HG03025 (cell line): Measurements from ENCODE around the gene NXN.
"Not testable (repeated sequence)": the region's sequence is repeated elsewhere in the genome, so short reads cannot be mapped to it uniquely, and the experiment has no call there.

ENCODE experiments used
- ATAC-seq: cut with Tn5 transposase; IDR thresholded peaks from one replicate; pipeline ENCODE4 v1.9.1; 2021; ENCODE audit warnings: mild to moderate bottlenecking, moderate library complexity; ENCODE audit not compliant: unreplicated experiment, low FRiP score

Gene NXN

DNA sequence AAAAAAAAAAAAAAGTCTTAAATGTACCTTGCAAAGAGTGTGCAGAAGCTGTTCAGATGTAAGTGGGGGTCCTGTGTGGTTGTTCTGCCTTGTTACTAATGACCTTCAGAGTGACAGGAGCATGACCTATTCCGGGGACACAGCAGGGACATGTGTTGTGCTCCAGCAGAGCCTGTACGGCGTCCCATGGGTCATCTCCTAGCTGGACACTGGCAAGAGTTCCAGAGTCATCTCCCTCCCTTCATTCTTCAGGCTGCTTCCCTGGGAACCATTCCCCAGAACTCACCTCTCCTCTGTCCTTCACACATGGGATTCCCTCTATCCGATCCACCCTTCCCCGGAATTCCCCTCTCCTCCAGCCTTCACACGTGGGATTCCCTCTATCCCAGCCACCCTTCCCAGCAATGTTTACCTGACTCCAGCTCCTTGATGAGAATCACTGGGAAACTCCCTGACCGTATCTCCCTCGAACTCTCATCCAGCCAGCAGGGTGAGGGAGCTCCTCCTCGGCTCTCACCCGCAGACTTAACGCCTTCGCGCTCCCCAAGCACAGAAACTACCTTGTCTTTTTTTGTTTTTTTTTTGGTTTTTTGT is 111.6 kb downstream of the NXN start:
- no peak for ATAC-seq

DNA sequence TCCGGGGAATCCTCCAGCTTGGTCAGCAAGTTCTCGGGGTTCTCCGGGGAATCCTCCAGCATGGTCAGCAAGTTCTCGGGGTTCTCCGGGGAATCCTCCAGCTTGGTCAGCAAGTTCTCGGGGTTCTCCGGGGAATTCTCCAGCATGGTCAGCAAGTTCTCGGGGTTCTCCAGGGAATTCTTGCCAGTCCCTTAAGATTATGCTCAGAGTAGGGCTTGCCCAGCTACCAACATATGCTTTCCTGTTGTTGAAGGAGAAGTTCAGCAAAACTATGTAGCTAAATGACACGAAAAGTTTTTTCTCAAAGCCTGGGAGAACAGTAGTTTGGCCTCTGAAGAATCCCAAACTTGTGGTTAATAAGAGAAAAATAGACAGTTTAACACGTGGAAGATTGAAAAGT is 112.3 kb downstream of the NXN start:
- ATAC-seq, result not testable (repeated sequence)

DNA sequence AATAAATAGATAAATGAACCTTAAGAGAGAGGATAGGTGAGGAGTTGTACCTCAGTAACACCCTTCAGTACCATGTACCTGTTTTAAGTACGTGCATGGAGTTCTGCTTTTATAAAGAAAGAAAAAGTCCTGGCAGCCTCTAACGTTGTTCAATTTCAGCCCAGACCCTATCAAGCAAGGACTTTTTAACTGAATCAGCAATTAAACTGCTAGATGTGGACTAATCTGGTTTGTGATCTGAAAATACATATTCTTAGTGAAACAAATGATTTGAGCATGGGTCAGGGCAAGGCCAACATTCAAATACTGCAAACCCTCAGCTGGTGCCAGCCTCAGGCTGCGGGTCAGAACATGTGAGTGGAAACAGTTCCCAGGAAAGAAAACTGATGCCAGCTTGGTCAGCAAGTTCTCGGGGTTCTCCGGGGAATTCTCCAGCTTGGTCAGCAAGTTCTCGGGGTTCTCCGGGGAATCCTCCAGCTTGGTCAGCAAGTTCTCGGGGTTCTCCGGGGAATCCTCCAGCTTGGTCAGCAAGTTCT is 112.9 kb downstream of the NXN start:
- ATAC-seq, result no peak

DNA sequence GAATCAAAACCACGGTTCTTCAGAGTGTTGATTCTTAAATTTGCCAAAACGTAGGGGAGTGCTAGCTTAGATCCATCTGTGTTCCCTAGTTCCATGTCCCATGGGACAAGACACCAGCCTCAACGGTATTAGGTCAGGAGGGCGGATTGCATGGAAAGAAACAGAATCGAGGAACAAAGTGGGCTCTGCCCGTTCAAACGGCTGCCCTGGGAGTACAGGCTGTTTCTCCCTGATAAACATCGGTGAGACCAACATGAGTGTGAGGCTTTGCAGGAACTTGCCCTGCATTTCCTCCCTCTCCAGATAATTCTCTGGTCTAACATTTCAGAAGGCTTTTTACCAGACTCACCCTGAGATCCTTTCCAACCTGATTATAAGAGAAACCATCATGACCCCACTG is 115.3 kb downstream of the NXN start:
- ATAC-seq, result no peak

DNA sequence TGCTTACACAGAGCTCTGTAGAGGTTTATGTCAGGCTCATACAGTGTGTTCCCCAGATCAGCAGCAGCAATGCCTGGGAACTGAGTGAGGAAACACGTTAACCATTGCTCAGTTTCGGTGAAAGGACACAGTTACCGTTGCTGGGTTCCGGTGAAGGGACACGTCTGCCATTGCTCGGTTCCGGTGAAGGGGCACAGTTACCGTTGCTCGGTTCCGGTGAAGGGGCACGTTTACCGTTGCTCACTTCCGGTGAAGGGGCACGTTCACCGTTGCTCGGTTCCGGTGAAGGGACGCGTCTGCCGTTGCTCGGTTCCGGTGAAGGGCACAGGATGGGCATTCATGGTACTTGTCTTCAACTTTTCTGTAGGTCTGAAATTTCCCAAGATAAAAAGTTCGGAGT is 115.7 kb downstream of the NXN start:
- no peak for ATAC-seq

DNA sequence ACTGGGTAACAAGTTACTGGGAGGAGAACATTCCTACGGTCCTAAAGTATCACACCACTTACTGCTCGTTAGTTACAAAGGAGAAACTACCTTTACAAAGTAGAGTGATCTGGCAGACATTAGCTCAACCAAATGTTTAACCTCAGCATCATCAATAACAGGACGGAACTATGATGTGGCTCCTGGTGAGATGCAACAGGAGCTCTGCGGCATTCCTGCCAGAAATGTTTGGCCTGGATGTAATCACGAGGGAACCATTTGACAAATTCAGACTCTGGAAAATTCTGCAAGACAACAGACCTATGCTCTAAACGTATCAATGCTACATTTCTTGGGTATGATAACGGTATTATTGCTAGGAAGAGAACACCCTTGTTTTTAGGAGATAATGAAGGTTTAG is 117.0 kb downstream of the NXN start:
- ATAC-seq, result no peak

DNA sequence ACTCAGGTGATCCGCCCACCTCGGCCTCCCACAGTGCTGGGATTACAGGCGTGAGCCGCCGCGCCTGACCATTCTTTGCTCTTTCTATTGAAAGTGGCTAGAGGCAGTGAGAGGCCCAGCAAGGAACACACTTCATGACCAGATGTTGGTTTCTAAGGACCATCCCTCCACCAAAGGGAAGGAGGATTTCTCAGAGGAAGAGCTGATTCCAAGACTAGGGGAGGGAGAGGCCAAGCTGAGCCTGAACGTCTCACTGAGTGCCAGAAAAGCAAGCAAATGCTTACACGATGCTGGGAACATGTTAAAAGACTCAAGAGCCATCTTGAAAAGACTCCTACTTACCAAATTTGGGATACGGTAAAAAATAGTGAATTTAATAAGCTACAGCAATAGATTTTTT is 118.2 kb downstream of the NXN start:
- ATAC-seq, result no peak

DNA sequence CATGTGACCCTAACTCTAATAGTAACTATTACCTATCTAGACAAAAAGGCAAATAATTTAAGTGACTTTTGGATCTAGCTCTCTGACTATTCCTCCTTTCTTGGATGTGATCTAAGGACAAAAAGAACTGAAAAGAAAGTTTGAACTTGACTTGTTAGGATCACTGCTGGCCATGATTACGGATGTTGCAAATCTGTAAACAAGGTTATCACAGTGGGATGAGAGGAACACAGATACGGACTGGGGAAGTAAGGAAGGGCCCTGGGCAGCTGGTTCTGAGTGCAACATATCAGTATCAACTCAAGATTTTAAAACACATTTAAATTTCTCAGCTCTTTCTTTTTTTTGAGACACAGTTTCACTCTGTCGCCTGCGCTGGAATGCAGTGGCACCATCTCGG is 118.8 kb downstream of the NXN start:
- ATAC-seq, result no peak

DNA sequence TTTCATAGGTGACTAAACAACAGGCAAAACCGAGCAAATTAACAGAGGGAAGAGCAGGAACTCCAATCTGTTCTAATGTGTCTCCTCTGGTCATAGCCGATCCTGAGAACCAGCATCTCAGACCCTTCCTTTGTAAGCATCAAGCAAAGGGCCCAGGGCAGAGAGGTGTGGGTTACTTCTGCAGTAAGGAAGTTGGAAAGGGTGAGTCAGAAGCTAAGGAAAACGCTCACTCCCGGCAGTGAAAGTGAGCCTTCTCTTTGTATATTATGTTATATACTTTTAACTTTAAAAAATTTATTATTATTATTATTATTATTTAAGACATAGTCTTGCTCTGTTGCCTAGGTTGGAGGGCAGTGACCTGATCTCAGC is 119.8 kb downstream of the NXN start:
- ATAC-seq, result no peak

DNA sequence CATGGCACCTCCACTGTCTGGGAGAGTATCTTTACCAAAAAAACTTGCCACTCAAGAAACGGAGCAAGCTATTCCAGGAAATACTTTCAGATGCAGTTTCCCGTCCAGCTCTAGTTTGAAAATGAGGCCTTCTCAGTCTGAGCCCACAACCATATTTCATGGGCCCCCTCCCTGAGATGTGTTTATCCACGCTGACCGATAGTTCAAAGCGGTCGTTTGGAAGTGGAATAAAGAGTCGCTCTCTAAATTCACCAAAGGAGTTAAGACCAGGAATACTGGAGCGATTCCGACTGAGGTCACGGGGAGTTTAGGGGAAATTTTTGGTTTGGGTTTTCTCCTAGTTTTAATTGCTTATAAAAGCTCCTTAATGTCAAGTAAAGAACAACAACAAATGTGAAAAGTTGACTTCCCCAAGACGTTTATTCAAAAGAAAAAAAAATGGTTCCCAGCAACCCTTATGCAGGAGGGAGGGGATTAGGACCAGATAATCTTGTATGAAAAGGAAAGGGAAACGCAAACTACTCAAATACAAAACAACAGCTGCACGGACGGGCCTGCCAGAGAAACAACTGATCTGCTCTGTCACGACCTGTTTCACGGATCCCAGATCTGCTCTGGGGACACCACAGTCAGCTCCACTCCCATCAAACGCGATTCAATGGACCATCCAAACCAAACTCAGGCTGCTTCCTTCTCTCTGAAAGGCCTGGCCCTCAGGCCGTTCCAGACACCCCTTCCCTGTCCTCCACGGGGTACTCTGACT is 120.3 kb downstream of the NXN start:
- no peak for ATAC-seq

DNA sequence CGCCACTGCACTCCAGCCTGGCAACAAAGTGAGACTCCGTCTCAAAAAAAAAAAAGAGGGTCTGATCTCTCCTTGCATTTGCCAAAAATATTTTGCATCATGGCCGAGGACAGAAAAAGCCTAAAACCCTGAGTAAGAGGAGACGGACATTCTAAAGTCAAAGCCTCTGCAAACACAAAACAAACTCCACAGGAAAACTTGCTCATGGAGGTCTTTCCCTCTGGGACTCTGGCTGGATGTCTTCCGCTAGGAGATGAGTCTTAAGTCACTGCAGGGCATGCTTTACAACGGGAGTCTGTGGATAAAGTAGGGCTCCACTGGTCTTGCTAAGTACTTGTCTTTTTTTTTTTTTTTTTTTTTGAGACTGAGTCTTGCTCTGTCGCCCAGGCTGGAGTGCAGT is 123.4 kb downstream of the NXN start:
- ATAC-seq, result no peak

DNA sequence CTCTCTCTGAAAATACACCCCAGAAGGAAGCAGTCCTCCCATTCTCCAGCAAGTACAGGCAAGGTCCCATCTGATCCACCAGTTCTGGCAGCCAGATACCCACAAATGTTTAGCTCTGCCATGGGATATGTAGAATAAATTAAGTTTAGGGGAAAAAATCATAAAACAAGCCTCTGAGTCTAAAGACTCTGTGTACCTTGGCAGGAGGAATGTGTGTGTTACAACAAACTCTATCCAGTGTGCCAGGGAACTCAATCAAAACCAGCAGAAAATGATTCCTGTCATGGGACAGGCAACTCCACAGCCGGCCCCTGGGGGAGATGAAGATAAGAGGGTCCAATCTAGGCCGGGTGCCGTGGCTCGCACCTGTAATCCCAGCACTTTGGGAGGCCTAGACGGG is 124.0 kb downstream of the NXN start:
- ATAC-seq, result no peak

DNA sequence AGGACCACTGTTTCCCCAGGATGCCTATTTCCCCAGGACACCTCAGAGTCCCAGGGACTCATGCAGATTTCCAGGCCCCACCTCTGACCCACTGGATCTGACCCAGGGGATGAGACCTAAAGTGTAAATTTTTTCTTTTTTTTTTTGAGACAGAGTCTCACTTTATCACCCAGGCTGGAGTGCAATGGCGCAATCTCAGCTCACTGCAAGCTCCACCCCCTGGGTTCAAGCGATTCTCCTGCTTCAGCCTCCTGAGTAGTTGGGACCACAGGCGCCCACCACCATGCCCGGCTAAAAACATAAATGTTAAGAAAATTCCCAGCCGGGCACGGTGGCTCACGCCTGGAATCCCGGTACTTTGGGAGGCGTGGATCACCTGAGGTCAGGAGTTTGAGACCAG is 126.7 kb downstream of the NXN start:
- ATAC-seq, result not testable (repeated sequence)

DNA sequence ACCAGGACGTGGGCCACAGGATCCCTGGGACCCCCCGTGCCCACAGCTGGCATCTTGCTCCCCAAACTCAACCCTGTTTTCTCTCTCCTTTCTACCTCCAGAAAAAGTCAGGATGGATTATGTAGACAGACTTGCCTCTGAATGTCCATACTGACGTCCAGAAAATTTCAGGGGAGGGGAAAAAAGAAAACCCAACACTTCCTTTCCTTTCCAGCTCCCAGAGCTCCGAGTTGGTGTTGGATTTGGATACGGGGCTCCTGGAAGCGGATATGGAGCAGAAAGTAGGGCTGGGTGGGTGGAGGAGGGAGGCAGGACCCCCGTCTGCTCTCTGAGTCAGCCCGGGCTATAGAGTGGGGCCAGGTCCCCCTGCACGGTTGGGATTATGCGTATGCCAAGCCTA is 127.2 kb downstream of the NXN start:
- no peak for ATAC-seq

DNA sequence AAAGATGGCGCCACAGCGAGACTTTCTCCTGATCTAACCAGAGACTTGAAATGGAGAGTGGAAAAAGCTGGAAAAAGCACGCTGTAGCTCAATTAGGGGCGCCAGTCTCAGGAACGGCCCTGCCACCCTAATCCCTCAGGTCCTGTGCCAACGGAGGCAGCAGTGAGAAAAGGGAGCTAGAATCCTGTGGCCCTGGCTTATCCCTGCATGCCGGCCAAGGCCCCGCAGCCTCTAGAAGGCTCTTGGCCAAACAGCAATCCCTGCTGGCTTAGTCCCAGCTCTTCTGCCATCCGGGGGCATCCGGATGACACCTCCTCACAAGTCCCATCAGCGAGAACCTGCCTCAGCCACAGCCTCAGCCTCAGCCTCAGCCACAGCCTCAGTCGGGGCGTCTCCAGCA is 127.7 kb downstream of the NXN start:
- no peak for ATAC-seq

DNA sequence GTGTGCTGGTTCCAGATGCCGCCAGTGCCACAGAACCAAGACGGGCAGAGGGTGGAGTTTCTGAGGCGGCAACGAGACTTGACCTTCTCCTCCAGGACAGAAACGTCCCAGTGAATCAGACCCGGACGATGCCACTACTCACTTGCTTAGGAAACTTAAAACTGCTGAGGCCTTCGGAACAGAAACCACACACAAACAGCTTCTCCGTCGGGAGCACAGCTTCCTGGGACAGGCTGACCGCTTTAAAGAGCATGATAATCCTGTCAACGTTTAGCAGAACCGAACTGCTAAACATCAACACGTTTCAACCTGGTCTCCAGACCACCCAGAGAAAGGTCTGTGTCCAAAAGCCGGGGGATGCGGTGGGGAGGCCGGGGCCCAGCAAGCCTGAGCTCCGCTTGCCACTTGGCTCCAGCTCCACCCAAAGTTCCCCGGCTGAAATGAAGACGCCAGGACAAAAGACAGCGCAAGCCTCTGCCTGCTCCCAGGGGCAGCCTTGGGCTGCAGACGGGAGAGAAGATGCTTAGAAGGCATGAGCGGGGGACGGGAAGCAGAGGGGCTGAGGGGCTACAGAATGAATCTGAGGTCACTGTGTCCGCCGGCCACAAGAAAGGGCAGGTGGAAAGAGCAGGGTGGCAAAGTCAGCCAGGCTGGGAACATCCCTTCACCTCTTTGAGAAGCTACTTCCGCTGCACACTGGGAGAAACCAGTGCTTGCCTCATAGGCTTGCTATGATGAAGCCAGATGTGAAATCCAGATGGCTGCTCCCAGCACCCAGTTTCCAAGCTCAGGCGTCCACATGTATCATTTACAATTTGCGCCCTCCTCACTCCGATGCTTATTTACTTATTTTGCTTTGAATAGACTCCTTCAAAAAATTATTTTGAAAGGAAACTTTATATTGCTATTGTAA is 128.5 kb downstream of the NXN start:
- no peak for ATAC-seq

DNA sequence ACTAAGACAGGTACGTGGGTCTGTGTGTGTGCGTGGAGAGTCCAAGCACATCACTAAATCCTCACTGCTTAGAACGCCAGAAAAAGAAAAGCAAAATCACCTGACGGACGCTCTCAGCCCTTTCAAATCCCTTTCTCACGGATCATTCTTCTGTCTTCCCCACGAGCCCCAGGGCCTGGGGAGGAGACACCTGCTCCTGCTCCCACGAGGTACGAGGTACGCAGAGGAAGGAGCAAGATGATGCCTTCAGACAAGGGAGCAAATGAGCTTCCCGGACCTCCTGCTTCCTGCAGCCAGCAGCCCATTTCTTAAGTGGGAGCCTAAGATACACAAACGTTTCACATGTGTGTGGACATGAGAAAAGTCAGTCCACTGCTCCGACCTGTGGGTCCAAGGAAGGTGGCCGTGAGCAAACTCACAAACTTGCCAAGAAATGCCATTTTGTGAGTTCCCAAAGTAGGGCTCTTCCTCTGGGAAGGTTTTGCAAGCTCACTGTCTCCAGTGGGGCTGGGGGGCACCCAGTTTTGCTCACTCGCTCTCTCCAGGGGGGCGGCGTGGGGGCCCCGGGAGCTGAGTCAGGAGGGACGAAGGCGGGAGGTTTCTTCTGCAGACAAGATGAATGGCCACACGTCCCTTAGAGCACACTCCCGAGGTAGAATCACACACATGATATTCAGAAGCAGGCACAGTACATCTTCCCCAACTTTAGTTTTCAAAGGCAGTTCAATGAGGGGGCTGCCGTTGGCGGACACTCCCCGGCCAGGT is 129.3 kb downstream of the NXN start:
- no peak for ATAC-seq

DNA sequence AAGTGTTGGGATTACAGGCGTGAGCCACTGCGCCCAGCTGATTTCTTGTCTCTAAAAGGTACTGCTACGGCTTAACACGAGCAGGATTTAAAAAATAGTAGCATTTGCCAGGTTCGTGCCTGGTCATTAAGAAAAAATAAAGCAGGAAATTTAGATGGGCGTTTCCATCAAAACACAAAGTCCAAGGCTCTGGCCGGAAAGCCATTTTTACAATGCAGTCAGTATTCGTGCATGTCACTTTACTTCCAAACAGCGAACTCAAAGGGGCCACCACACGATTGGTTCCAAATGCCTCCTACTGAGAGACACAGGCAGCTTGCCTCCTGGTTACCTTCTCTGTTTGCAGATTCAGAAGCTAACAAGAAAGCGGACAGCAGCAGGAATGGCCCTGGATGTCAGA is 131.2 kb downstream of the NXN start:
- ATAC-seq, result no peak

DNA sequence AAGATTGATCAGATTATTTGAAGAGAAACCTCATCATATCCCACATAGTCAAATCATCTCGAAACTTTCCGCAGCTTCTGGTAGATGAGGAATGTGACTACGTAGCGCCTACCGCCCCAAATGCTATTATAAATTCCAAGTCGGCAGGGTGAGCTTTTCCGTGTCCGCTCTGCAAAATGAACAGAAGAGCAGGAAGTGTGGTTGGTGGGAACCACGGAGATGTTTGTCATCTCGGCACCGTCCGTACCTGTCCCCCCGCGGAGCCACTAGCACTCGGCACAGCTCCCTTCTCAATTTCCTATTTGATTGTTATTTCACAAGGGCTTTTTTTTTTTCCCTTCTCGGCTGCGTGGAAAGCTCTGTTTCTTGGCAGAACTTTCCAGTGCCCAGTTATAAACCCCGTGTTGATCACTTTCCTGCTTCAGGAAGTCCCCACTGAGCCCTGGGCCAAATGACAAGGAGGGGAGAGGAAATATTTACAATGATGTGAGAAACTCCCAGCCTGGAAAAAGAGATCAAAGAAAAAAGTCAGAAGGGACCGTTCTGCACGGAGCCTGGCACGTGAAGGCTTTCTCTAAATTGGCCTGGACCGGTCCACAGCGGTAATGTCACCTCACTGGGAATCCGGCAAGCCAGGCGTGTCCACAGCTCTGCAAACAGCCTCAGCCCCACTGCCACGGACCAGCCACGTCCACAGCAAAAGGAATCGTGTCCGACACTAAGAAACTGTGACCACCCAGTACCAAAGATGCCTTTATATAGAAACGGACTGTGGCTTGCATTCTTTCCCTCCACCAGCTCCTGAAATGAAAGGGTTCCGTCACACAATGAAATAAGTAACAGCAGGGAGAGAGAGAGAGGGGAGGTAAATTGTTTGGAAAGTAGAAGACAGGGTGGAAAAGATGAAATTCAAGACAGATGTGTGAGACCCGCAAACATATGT is 132.4 kb downstream of the NXN start:
- ATAC-seq, result no peak
